ENCODE measurements around the gene TNFRSF18. TPM values are rescaled to one million over a fixed set of nuclear protein-coding genes. Genes with fewer than 3 reads are reported as not detected.

Gene TNFRSF18
- total RNA-seq, 1 experiment from 2014 or later = not detected

Other genes with a start within 250 kb of the TNFRSF18 start
- gene NOC2L, start 247.3 kb downstream of the TNFRSF18 start, total RNA-seq (2014; rRNA removed; shearing (Covaris generic)) = 68.7 and 72.8 TPM in 2 replicates
- gene KLHL17, start 246.0 kb downstream of the TNFRSF18 start, total RNA-seq (2014; rRNA removed; shearing (Covaris generic)) = 2.9 and 8.0 TPM in 2 replicates
- 0.62 and 0.93 TPM in 2 replicates for gene PLEKHN1, start 240.1 kb downstream of the TNFRSF18 start, total RNA-seq (2014; rRNA removed; shearing (Covaris generic))
- 0.29 TPM in 1 of 2 replicates, not detected in the other for gene PERM1, start 224.5 kb downstream of the TNFRSF18 start, total RNA-seq (2014; rRNA removed; shearing (Covaris generic))
- gene HES4, start 206.5 kb downstream of the TNFRSF18 start, total RNA-seq (2014; rRNA removed; shearing (Covaris generic)) = 10.0 and 20.7 TPM in 2 replicates
- 63.5 and 100.0 TPM in 2 replicates for gene ISG15, start 193.1 kb downstream of the TNFRSF18 start, total RNA-seq (2014; rRNA removed; shearing (Covaris generic))
- 107 and 115 TPM in 2 replicates for gene AGRN, start 186.5 kb downstream of the TNFRSF18 start, total RNA-seq (2014; rRNA removed; shearing (Covaris generic))
- not detected in 2 replicates for gene RNF223, start 132.3 kb downstream of the TNFRSF18 start, total RNA-seq (2014; rRNA removed; shearing (Covaris generic))
- 8.2 and 10.0 TPM in 2 replicates for gene C1orf159, start 90.5 kb downstream of the TNFRSF18 start, total RNA-seq (2014; rRNA removed; shearing (Covaris generic))
- not detected in 2 replicates for gene TTLL10, start 32.7 kb downstream of the TNFRSF18 start, total RNA-seq (2014; rRNA removed; shearing (Covaris generic))
- gene TNFRSF4, start 7.6 kb upstream of the TNFRSF18 start, total RNA-seq (2014; rRNA removed; shearing (Covaris generic)) = not detected in 2 replicates
- gene SDF4, start 25.4 kb upstream of the TNFRSF18 start, total RNA-seq (2014; rRNA removed; shearing (Covaris generic)) = 93.4 and 109 TPM in 2 replicates
- gene B3GALT6, start 25.6 kb upstream of the TNFRSF18 start, total RNA-seq (2014; rRNA removed; shearing (Covaris generic)) = 30.7 and 38.8 TPM in 2 replicates
- not detected in 2 replicates for gene C1QTNF12, start 40.1 kb upstream of the TNFRSF18 start, total RNA-seq (2014; rRNA removed; shearing (Covaris generic))
- 26.2 and 38.0 TPM in 2 replicates for gene UBE2J2, start 67.3 kb upstream of the TNFRSF18 start, total RNA-seq (2014; rRNA removed; shearing (Covaris generic))
- gene SCNN1D, start 73.8 kb upstream of the TNFRSF18 start, total RNA-seq (2014; rRNA removed; shearing (Covaris generic)) = 0.83 and 0.93 TPM in 2 replicates
- 37.2 and 37.5 TPM in 2 replicates for gene ACAP3, start 101.3 kb upstream of the TNFRSF18 start, total RNA-seq (2014; rRNA removed; shearing (Covaris generic))
- gene PUSL1, start 102.0 kb upstream of the TNFRSF18 start, total RNA-seq (2014; rRNA removed; shearing (Covaris generic)) = 15.6 and 17.3 TPM in 2 replicates
- gene INTS11, start 118.1 kb upstream of the TNFRSF18 start, total RNA-seq (2014; rRNA removed; shearing (Covaris generic)) = 48.4 and 56.7 TPM in 2 replicates
- gene CPTP, start 118.2 kb upstream of the TNFRSF18 start, total RNA-seq (2014; rRNA removed; shearing (Covaris generic)) = 17.0 and 19.5 TPM in 2 replicates
- gene TAS1R3, start 124.7 kb upstream of the TNFRSF18 start, total RNA-seq (2014; rRNA removed; shearing (Covaris generic)) = 0.22 and 0.33 TPM in 2 replicates
- gene DVL1, start 142.8 kb upstream of the TNFRSF18 start, total RNA-seq (2014; rRNA removed; shearing (Covaris generic)) = 47.7 and 58.2 TPM in 2 replicates
- gene MXRA8, start 152.0 kb upstream of the TNFRSF18 start, total RNA-seq (2014; rRNA removed; shearing (Covaris generic)) = 0.24 TPM in 1 of 2 replicates, not detected in the other
- gene AURKAIP1, start 168.6 kb upstream of the TNFRSF18 start, total RNA-seq (2014; rRNA removed; shearing (Covaris generic)) = 120 and 123 TPM in 2 replicates
- gene CCNL2, start 192.7 kb upstream of the TNFRSF18 start, total RNA-seq (2014; rRNA removed; shearing (Covaris generic)) = 35.6 and 43.2 TPM in 2 replicates
- gene MRPL20, start 200.7 kb upstream of the TNFRSF18 start, total RNA-seq (2014; rRNA removed; shearing (Covaris generic)) = 117 and 151 TPM in 2 replicates
- gene ANKRD65, start 214.7 kb upstream of the TNFRSF18 start, total RNA-seq (2014; rRNA removed; shearing (Covaris generic)) = 0.12 TPM in 1 of 2 replicates, not detected in the other
- 0.91 and 2.0 TPM in 2 replicates for gene VWA1, start 229.1 kb upstream of the TNFRSF18 start, total RNA-seq (2014; rRNA removed; shearing (Covaris generic))
- not detected in 2 replicates for gene ATAD3C, start 243.1 kb upstream of the TNFRSF18 start, total RNA-seq (2014; rRNA removed; shearing (Covaris generic))

Data from A172 (cell line).